A673 (cell line): ENCODE measurements around the gene SOS1.

Source experiments
- CTCF ChIP-seq: fragments of 300-800, 200-600 bp; sonication (generic); conservative IDR thresholded peaks from 2 replicates; pipeline ENCODE4 v1.5.1; 2017; ENCODE audit warnings: low read depth, mild to moderate bottlenecking, antibody characterized with exemption, low read length, moderate library complexity, mixed read lengths
- EZH2 ChIP-seq: fragments of 200-600 bp; sonication (generic); IDR thresholded peaks from 2 replicates; pipeline ENCODE4 v1.6.1; 2017; ENCODE audit warnings: borderline replicate concordance, low read depth, mild to moderate bottlenecking, mixed read lengths, antibody characterized with exemption, low read length; ENCODE audit not compliant: poor library complexity, severe bottlenecking

DNA sequence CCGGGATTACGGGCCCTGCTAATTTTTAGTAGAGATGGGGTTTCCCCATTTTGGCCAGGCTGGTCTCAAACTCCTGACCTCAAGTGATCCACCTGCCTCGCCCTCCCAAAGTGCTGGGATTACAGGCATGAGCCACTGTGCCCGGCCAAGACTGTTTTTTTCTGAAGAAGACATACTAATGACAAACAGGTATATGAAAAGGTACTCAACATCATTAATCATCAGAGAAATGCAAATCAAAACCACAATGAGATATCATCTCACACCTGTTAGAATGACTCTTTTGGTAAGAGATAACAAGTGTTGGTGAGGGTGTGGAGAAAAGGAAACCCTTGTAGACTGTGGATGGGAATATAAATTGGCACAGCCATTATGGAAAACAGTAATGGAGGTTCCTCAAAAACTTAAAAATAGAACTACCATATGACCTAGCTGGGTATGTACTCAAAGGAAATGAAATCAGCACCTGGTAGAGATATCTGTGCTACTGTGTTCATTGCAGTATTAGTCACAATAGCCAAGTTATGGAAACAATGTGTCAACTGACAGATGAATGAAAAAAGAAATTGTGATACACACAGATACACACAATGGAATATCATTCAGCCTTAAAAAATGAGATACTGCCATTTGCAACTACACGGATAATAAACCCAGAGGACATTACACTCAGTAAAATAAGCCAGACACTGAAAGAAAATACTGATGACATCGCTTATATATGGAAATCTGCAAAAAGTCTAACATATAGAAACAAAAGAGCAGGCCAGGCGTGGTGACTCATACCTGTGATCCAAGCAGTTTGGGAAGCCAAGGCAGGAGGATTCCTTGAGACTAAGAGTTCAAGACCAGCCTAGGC is 20.8 kb downstream of the SOS1 start:
- TF ChIP-seq CTCF = no peak
- no peak for TF ChIP-seq EZH2
